ELF-1 (cell line): Measurements from ENCODE around the gene COG4.
A peak's percentile ranks its signal among the peaks of the same experiment; 100 is the strongest.

ENCODE experiments used
- DNase-seq: peaks from one replicate; pipeline ENCODE4 v3.0.0-alpha.2; 2016; ENCODE audit warnings: low read depth, low spot score

The COG4 gene

DNA sequence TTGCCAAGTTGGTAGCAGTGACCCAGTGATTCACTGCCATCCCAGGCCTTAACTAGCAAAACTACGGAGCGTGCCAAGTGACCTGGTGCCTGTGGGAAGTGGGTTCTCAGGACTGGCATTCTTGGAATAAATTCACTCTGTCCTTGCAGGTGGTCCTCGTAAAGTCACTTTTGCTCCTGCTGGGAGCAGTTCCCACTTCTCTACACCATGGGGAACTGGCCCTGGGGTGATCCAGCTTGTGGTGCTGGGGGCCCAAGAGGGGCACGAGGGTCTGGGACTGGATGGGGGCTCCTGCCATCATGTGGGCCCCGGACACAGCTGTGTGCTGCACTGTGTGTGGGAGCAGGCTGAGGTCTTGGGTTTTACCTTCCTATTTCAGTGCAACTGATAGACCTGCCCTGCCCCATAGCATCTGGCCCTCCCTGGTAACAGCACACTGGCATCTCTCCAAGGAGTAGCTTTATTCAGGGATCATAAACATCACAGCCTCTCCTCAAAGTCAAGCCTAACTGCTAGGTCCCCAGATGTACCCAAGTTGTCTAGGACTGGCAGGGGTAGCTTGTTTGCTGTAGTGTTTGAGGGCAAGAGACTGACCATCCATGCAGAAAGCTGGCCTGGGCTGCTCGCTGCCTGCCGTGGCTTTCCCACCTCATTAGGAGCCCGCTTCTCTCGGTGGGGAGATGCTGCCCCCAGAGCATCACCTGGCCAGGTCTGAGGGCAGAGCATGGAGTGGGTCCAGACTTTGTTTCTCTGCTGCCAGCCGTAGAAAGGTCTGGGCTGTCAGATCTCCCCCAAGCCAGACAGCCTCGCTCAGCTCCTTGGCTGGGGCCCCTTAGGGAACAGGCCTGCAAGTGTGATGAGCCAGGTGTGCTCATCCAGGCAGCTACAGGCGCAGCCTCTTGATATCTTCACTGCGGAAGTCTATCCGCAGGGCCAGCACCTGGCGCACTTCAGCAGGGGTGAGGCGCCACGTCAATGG lies 42.9 kb downstream of the COG4 start:
- DNase-seq = no peak

DNA sequence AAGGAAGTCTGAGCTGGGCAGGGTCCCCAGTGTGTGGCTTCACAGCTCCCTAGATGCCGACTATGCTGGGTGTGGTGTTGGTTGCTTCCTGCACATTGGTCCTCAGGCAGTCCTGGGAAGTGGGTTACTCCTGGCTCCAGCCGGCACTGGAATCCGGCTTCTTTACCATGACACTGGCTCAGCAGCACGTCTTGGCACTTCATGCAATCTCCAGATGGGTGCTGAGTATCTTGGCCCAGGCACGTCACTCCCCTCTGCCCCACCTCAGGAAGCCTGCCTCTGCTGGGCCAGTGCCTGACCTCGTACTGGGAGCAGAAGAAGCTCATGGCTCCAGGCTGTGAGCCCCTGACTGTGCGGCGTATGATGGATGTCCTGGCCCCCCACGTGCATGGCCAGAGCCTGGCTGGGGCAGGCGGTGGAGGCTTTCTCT lies 44.4 kb downstream of the COG4 start:
- DNase-seq = peak; percentile 45

- DNase-seq = no peak
These were observed 45.2 kb downstream of the COG4 start for GRCh38 chr16:70478169-70478568.

DNA sequence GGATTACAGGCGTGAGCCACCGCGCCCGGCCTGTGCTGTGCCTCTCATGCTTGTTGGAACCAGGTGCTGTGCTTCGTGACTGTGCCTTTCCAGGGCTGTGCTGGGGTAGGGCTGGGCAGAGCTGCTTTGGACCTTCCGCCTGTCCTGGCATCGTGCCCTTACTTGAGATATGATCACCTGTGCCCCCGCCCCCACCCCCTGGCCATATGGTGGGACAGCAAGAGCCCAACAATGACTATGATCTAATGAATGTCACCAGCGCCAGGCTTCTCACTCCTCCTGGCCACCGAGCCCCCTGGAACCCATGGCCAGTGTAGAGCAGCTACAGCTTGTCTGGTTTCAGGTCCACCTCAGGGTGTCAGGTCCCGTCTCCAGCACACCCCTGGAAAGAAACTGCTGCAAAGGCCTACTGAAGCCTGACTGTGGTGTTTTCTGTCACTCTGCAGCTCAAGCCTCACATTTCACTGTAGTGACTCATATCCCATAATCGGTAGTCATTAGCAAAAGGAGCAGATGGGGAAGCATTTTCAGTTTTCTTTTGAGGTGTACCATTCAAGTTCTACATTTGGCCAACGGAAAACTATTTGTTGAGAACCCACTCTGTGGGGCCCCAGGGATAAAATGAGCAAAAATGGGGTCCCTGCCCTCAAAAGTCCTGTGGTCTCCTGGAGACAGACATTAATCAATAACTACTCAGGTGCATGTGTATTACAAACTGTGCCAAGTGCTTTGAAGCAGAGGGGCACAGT lies 46.9 kb downstream of the COG4 start:
- no peak for DNase-seq

DNA sequence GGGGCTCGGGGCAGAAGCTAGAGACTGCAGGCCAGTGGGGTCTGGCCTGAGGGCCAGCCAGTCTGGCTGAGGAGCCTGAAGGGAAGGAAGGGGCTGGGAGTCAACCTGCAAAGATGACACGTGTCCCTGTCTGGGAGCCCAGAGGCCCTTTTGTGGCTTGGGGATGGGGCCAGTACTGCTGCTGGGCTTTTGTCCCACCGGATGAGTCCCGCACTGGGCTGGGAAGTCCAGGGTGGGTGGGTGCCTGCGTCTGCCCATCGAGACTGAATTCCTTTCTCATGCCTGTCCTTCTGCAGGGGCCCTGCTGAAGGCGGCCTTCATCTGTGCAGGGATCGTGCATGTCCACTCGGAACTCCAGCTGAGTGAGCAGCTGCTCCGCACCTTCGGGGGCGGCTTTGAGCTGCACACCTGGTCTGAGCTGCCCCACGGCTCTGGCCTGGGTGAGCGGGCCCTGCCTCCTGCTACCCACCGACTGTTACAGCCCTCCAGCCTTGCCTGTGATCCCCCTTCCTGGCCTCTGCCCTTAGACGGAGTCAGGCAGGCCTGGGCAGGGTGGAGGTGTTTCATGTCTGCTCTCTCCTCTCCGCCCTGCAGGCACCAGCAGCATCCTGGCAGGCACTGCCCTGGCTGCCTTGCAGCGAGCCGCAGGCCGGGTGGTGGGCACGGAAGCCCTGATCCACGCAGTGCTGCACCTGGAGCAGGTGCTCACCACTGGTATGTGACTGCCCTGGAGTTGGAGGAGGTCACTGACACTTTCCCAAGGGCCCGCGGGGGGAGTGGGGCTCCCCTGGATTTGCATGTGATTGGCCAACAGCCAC lies 48.1 kb downstream of the COG4 start:
- DNase-seq = no peak

DNA sequence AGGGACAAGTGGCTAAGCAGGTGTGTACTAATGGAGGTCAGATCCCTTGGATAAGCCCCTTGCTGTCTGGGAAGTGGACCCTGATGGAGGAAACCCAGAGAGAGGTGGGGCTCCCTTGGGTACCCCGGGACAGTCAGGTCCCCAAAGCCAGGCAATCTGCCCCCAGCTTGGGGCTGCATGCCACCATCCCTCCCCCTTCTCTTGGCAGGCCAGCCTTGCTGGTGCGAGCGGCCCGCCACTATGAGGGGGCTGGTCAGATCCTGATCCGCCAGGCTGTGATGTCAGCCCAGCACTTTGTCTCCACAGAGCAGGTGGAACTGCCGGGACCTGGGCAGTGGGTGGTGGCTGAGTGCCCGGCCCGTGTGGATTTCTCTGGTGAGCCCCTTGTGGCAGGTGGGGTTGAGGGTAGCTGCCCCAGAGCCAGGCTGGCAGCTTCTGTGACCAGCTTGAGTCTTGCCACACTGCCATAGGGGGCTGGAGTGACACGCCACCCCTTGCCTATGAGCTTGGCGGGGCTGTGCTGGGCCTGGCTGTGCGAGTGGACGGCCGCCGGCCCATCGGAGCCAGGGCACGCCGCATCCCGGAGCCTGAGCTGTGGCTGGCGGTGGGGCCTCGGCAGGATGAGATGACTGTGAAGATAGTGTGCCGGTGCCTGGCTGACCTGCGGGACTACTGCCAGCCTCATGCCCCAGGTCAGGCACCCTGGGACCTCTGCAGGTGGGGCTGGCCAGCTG lies 48.9 kb downstream of the COG4 start:
- no peak for DNase-seq

DNA sequence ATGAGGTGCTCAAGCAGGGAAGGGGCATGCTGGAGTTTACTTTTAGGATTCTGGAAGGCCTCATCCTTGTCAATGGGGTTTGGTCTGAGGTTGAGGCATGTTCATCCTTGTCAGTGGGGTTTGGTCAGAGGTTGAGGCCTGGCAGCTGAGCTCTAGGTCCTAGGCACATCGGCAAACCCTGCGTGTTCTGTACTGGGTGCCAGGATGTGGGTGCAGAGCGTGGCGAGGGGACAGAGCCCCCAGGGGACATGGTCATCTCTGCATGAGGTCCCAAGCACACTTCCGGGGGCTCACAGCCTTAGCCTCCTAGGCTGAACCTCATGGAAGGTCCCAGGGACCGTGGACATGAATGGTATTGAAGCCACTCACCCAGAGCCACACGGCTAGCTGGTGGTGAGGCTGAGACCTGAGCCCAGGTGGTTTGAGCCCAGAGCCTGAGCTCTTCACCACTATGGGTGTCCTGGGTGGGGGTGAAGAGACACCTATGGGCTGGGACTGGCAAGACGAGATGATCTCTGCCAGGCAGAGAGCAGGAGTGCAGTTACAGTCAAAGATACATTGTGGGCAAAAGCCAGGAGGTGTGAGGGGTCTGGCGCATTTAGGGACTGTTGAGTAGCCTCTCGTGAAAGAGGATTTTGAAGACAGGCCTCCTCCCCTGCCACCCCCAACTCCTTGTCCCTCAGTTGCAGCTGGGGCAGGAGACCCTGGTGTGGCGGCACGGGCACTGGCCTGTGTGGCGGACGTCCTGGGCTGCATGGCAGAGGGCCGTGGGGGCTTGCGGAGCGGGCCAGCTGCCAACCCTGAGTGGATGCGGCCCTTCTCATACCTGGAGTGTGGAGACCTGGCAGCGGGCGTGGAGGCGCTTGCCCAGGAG lies 49.7 kb downstream of the COG4 start:
- no peak for DNase-seq

DNA sequence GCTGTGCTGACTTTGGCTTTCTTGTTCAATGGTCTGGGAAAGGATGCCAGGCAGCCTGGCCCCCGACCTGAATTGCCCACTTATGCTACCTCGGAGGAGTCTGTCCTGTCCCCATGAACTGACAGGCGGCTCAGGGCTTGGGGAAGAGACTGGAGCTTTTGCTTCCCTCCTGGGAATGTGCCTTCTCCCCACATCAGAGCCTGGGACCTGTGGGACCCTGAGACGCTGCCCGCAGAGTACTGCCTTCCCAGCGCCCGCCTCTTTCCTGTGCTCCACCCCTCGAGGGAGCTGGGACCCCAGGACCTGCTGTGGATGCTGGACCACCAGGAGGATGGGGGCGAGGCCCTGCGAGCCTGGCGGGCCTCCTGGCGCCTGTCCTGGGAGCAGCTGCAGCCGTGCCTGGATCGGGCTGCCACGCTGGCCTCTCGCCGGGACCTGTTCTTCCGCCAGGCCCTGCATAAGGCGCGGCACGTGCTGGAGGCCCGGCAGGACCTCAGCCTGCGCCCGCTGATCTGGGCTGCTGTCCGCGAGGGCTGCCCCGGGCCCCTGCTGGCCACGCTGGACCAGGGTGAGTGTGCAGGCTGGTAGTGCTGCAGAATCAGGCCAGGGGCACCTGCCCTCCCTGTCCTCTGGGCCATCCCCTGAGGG lies 50.4 kb downstream of the COG4 start:
- DNase-seq = no peak

DNA sequence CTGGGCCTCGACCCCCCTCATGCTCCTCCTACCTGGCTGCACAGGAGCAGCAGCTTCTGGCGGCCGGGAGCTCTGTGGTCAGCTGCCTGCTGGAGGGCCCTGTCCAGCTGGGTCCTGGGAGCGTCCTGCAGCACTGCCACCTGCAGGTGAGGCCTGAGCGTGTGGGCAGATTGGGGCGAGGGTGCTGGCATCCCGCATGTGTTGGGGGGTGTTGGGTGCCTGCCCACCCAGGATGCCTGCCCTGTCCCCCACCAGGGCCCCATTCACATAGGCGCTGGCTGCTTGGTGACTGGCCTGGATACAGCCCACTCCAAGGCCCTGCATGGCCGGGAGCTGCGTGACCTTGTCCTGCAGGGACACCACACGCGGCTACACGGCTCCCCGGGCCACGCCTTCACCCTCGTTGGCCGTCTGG lies 52.4 kb downstream of the COG4 start:
- peak; percentile 56 for DNase-seq

GRCh38 chr16:70470141-70470926 lies 53.0 kb downstream of the COG4 start:
- DNase-seq = no peak

DNA sequence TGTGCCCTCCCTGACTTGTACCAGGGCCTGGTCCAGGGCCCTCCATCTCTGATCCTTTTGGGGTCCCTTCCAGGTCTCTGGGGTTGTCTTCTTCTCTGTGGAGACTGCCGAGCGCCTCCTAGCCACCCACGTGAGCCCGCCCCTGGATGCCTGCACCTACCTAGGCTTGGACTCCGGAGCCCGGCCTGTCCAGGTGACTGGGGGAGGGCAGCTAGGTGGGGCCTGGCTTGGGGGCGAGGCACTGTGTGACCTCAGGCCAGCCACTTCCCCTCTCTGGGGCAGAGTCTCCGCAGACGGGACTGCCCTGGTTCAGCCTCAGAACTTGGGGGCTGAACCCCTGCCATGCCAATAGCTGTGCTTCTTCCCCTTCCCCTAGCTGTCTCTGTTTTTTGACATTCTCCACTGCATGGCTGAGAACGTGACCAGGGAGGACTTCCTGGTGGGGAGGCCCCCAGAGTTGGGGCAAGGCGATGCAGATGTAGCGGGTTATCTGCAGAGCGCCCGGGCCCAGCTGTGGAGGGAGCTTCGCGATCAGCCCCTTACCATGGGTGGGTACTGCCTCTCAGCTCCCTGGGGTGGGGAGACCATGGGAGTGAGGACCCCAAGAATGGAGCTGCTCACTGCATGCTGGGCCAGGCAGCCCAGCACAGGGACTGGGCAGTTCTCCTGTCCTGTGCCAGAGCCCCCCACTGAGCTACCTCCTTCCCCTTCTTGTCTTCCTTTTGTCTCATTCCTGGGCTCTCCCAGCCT lies 54.4 kb downstream of the COG4 start:
- no peak for DNase-seq

- no peak for DNase-seq
These were observed 55.7 kb downstream of the COG4 start for GRCh38 chr16:70467608-70468007.

DNA sequence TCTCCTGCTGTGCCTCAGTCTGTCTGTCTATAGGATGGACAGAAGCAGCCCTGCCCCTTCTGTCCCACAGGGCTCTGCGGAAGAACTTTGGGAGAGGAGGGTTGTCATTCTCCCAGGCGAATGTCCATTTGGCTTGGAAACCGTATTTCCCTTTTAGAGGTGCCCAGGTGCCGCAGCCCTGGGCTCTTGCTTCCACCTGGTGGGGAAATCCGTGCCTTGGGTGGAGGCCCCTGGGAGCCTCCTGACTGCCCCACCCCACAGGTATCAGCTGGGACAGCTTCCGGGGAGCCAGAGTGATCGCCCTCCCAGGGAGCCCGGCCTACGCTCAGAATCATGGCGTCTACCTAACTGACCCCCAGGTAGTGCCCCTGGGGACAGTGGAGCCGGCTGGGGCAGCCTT lies 56.2 kb downstream of the COG4 start:
- no peak for DNase-seq

DNA sequence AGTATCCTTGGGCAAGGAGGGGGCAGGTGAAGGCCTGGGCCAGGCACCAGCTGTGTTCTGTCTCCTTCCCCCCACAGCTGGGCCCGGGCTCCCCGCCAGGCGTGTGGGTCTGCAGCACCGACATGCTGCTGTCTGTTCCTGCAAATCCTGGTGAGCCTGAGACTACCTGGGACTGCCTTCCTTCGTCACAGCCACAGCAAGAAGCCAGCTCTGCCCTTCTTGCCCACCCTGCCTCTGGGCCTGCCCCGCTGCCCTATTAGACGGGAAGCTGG lies 56.6 kb downstream of the COG4 start:
- no peak for DNase-seq

DNA sequence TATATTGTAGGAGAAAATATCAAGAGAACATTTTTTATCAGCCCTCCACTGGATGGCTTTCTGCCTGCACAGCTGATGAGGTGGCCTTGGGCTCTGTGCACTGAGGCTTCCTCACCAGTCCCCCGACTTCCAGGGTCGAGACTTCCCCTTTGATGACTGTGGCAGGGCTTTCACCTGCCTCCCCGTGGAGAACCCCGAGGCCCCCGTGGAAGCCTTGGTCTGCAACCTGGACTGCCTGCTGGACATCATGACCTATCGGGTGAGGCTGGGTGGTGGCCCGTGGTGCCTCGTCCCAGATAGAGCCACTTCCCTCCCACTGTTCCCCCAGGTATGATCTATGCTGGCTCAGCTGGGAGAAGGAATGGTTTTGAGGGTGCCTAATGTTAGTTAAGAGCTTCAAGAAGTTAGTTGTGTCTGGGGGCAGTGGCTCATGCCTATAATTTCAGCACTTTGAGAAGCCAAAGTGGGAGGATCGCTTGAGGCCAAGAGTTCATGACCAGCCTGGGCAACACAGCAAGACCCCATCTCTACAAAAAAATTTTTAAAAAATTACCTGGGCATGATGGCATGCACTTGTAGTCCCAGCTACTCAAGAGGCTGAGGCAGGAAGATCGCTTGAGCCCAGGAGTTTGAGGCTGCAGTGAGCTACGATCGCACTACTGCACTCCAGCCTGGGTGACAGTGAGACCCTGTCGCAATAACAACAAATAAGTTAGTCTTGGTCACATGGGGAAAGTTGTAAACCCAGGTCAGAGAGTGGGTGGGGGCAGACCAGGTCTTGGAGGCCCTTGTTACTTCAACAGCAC lies 57.2 kb downstream of the COG4 start:
- DNase-seq = no peak

DNA sequence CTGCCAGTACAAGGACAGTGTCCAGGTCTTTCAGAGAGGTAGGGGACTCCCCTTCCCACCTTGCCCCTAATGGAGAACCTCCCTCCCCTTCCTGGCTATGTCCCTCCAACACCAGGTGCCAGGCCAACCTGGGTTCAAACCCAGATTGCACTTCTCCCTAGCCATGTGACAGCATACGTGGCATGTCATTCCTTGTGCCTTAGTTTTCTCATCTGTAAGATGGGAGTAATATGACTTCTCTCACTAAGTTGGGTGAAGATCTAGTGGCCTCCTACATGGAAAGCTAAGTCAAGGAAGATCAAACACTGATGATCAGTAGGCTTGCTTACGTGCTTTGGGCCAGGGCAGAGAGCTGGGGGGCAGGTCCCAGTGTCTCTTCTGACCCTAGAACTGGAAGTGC lies 60.1 kb downstream of the COG4 start:
- DNase-seq = no peak

DNA sequence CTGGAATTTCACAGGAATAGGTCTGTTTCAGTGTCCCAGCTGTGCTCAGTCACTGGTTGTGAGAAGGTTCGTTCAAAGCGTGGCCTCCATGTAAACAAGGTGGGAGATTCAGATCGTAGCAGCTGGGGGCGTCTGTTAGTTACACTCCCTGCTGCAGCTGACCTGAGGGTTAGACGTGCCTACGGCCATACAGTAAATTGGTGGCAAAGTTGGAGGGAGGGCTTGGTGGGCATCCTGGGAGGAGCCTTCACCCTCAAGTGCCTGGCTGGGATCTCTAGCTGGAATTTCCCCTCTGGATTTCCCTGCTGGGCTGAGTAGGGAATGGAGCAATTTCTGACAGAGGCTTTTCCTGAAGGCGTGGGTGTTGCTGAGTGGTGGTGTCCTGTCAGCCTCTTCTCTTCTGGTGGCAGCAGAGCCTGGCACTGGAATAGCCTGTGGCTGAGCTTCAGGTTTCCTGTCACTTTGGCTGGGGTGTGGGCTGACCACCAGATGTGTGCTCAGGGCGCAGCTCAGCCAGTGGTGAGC lies 62.6 kb downstream of the COG4 start:
- peak; percentile 61 for DNase-seq
